HG03432 (cell line): ENCODE data around the gene TAPBP.

ENCODE experiments used
- ATAC-seq: cut with Tn5 transposase; IDR thresholded peaks from one replicate; pipeline ENCODE4 v1.9.1; 2021; ENCODE audit warnings: mild to moderate bottlenecking, moderate library complexity; ENCODE audit not compliant: unreplicated experiment

The TAPBP gene

DNA sequence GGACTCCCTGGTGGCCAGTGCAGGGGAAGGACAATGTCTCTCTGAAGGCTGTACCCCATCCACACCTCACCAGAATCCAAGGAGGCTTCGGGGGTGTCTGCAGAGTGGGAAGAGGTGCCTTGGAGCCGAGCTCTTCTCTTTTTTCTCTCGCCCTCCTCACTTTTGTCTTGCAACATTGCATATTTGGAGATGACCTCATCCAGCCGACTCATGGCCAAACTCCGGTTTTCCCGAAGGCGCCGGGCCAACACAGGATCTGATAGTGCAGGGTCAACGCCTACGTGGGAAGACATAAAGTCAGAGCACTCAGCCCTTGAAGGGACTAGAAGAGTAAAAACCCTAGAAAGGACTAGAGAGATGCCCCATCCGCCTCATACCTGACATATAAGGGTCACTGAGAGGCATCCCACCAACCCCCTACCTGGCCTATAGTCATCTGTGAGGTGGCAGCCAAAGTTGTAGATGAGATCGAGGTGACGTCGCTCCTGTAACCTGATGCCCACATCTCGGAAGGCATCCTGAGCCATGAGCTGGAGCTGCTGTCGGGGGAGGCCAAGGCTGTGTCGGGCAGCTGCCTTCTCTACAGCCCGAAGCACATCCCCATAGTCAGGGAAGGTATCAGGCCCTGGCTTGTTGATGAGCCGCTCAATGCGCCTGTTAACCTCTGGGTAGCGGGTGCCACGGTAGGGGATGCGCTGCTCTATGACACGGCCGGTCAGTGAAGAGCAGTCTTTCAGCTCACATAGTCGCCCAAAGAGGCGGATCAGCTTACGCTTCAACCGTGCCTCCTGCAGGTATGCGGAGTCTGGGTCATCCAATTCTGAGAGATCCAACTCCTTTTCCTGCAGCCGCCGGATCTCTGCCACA is 6.7 kb upstream of the TAPBP start:
- ATAC-seq, result no peak

DNA sequence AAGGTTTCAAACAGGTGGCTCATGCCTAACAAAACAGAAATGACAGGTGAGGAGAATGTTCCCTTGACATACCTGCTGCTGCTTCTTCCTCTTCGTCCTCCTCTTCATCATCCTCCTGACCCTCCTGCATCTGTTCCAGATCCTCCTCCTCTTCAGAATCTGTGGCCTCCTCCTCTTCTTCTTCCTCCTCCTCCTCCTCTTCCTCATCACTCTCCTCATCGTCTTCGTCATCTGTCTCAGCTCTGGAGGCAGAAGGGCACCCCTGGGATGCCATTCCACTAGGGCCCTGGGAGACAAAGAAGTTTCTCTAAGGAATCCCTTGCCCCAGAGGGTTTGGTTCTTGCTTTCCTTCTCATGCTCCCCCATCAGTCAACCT is 6.0 kb upstream of the TAPBP start:
- no peak for ATAC-seq

DNA sequence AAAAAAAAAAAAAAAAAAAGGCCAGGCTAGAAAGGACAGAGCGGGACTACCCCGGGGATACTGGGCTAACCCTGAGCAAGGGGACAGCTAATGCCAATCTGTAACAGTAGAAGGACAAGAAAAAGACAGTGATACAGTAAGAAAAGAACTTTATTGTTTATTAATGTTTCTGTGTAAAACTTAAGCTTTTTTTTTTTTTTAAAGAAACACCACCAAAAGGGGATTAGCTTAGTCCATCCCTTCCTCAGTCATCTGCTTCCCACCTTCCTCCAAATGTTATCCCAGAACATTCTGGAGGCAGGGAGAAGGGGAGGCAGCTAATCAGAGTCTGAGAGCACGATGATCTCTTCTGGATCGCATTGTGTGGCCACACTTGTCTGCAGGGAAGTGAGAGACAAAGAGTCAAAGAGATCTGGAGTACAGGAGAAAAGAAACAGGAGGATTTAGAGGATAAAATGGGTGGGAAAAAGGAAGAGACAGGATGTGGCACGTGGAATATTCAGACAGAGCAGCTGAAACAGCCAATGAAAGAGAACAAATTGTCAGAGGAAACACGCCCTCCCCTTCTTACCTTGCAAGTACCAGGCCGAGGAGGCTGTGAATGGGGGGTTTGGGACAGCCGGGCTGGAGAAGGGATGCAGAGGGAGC is 4.7 kb upstream of the TAPBP start:
- no peak for ATAC-seq

DNA sequence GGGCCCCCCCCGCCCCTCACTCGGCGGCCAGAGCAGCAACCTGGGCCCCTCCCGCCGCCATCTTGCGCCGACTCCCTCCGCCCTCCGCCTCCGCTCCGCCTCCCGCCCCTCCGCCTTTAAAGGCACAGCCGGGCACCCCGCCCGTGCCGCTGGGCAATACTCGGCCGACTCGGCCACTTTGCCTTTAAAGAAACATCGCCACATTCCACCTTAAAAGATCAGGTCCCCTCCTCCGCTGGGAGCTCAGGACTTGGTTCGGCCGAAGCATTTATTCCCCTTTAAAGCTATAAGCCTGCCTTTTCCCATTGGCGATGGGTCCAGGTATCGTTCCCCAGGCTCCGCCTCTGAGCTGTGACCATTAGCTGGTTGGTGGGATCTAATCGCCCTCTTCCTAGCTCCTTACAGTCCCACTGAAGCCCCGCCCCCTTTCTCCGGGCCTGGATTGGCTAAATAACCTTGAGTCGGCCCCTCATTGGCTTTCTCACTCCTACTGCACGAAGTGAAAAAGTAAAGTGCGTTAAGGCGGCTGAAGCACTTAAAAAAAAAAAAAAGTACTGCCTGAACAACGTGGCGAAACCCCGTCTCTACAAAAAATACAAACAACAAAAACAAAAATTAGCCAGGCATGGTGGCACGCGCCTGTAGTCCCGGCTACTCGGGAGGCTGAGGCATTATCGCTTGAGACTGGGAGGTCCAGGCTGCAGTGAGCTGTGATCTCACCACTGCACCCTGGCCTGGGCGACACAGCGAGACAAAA is 4.0 kb upstream of the TAPBP start, which contains the start of gene ZBTB22:
Gene ZBTB22, minus strand, starts transcription at position 76 of the 757 bp plus-strand sequence. CDS start 828 bp downstream, outside the sequence.
- peak; percentile 50 for ATAC-seq

DNA sequence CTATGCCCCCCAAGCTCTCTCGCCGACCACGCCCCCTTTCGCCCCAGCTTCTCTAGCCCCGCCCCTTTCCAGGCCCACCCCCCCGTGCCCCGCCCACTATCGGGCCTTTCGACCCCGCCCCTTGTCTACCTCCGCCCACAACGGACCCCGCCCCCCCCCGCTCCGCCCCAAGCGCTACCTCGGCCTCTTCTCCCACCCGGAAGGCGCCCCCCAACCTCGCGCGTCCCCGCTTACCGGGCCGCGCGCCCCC is 3.5 kb upstream of the TAPBP start:
- ATAC-seq, result no peak

DNA sequence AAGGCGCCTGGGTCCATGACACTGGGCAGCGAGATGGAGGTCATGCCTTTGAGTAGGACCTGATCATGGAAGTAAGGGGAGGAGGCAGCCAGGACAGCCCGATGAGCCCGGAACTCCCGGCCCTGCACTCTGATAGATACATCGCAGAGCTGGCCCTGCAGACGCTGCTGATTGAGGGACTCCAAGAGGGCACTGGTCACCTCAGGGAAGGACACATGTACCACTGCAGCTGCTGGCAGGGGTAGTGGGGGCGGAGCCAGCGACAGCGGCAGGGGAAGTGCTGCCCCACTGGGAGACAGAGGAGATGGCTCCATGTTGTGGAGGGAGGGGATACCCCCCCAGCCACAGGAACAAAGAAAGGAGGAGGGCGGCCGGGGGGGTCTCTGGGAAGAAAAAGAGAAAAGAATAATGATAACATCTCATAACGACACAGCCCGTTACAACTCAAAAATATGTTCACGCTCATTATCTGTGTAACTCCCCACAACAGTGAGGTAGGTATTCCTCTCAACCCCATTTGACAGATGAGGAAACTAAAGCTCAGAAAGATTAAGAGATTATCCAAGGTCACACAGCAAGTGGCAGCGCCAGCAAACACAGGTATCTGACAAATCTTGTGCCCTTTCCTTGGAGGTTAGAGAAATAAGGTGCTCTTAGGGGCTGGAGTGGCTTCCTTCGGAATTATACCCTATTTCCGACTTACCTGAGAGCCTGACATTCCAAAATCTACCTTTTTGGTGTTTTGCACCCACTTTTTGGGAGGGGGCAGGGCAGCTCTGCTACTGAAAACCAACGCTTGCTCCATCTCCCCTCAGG is 2.9 kb upstream of the TAPBP start:
- ATAC-seq, result no peak

DNA sequence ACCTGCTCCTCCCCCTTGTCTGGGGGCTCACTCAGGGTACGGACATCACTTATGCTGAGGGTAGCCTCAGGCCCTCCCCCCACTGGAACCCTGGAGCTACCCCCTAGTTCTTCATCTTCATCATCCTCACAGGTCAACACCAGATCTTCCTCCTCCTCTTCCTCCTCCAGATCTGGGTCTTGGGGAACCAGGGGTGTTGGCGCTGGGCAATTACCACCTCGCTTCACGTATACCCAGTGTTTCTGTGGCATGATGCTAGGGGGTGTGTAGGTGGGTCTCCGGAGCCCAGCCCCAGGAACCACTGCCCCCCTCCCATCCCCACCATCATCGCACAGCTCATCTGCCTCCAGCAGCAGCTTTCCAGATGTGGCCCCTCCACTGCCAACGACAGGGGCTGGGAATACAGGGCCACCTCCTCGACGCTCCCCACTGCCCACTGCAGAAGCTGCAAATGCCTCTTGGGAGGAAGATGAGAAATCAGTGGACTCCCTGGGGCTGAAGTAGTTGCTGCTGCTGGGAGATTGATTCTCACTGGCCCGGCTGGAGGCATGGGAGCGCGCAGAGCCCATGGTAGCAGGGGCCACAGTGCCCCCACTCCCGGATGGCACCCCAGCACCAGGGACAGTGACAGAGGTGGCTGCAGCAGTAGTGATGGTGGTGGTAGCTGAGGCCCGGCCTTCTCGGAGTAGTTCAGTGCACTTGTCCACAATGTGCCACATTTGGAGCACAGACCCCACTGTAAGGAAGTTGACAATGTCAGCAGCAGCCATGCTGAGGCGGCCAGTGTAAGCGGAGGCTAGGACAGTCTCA is 2.1 kb upstream of the TAPBP start:
- no peak for ATAC-seq

DNA sequence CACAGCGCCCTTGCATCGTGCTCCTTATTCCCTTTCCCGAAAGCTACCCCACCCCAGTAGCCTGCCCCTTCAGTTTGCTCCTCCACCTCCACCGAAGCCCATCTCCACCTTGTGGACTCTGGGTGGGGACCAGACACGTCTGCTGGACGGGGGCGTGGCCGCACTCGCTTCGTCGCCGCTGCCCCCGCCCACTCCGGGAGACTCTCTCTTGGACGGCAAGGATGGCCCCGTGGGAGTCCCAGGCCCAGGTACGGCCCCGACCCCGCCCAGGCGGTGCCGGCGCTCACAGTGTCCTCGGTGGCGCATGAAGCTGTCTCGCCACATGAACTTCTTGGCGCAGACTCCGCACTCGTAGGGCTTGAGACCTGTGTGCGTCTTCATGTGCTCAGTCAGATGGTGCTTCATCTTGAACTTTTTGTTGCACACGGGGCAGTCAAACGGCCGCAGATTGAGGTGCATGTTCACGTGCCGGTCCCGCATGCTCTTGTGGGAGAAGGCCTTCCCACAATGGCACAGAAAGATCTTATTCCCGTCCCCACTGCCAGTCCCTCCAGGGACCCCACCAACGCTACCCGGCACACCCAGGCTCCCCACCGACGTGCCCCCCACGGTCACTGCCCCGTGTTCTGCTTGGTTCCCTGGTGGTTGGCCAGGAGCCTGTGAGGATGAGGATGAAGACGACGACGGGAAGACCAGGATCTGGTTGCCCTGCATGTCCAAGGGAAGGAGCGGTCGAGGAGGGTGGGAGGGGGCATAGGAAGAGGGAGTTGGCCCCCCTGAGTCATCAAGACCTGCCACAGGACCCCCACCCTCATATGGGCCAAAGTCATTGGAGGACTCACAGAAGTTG is 1.3 kb upstream of the TAPBP start:
- ATAC-seq, result no peak

DNA sequence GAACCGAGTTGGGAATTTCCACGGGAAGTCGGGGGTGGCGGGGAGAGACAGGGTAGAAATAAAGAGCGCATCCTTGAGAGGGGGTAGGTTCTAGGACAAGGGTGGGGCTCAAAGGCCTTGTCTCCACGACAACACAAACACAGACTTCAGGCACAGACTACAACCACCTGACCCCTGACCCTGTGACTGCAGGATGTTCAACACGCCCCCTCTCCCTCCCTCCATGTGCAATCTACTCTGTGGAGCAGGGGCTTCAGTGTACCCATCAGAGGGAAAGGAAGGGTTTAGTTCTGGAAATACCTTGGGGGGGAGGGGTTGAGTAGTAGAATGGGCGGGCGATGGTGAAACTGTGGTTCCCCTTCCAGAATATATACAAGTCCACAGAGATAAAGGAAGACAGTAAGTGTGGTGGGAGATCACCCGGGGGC is 651 bp upstream of the TAPBP start:
- no peak for ATAC-seq

DNA sequence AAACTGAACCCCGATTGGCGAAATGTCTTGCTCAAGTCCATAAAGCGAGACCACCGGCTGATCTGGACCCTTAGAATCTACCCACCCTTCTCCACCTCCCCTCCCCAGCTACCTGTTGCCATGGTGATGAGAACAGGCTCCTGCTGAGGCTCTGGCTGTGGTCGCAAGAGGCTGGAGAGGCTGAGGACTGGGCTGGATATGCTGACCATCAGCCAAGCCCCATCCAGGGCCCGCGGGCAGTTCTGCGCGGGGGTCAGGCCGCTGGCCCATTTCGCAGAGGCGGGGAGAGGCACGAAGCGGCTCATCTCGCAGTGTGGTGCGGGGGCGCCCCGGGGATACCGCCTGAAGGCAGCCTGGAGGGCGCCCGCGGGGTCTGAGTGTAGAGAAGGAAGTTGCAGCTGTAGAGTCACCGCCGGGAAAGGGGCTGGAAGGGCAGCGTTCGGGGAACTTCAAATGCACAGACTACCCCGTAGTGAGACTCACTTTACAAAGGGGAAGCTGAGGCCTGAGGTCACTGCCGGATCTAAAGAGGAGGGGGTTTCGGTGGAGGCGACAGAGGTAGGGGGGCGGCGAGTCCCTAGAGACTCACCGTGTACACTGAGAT is 671 bp downstream of the TAPBP start:
- ATAC-seq, result peak; percentile 5

DNA sequence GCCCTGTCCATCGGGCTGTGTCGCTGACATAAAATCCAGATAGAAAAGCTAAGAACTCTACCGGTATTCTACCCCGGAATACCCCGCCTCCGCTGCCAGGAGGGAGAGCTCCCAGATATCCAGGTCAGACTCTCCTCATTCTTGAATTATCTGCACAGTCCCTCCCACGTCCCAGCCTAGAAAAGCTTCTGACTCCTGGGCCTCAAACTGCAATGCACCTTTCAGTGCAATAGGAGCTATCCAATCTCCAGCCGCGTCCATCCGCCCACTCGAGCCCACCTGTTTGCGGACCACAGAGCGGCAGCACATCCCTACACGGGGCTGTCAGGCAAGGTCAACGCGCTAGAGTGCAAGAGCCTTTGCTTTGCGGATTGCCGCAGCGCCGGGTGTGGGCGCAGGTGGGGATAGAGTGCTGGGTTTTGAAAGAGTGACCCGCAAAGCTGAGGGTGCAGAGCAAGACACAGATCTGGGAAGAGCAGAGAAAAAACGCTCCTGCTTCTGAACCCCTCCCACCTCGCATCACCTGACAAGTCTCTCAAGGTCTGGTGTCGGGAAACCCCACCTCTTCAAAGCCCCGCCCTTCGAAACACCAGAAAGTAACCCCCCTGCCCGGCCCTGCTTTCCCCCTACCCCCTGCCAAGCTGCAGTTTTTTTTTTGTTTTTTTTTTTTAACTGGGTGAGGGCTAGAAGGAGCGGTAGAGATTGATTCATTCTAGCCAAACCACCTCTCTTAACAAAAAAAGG is 1.3 kb downstream of the TAPBP start:
- peak; percentile 21 for ATAC-seq

DNA sequence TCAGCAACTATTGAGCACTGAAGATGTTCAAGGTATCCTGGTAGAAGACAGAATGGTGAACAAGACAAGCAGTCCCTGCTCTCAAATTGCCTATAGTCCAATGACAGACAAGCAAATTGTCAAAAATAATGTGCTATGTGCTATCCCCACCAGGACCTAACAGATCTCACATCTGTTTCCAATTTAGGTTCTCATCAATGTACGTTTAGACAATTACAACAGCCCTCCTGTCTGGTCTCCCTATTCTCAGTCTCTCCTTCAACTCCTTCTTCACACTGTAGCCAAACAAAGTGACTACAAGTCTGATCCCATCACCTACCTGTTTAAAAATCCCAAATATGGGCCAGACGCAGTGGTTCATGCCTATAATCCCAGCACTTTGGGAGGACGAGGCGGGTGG is 7.5 kb downstream of the TAPBP start:
- ATAC-seq, result no peak

DNA sequence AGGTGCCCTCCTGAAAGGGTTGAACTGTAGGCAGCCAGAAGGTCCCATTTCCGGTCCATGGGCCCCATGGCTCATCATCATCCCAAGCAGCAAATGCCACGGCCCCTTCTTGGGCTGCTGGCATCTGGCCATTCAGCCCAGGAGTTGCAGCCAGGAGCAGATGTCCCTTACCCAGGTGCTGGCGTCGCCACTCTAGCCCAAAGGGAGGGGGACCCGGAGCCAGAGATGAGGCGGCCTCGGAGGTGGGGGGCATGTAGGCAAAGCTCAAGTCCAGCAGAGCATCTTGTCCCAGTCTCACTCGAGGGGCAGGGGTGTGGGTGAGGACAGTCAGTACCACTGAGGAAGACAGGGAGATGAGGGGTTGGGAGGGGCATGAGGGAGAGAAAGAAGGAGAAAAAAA is 8.8 kb downstream of the TAPBP start:
- ATAC-seq, result no peak

DNA sequence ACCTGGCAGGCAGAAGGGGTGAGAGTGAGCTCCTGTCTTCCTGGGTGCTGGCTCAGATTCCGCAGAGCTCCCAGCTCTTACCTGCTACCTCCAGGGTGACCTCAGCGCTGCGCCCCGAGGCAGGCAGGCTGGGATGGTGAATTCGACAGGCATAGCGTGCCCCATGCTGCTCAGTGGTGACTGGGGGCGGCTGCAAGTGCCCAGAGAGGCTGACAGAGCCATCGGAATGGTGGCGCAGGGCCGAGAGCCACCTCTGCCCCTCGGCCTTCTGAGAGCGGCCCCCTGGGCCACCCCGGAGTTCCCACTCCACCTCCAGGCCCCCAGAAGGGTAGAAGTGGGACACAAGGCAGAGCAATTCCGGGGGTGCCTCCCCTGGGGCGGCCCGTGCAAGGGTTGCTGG is 9.7 kb downstream of the TAPBP start:
- no peak for ATAC-seq

DNA sequence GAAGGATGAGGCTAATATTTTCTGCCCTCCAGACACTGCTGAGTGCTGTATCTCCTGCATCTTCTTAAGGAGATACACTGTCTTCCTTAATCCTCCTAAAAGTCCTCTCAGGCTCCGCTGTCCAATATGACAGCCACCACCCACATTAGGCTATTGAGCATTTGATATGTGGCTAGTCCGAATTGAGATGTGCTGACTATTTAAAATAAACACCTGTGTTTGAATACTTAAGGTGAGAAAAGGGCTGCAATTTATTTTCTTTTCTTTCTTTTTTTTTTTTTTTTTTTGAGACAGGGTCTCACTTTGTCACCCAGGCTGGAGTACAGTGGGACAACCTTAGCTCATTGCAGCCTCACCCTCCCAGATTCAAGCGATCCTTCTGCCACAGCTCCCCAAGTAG is 12.0 kb downstream of the TAPBP start:
- ATAC-seq, result no peak

DNA sequence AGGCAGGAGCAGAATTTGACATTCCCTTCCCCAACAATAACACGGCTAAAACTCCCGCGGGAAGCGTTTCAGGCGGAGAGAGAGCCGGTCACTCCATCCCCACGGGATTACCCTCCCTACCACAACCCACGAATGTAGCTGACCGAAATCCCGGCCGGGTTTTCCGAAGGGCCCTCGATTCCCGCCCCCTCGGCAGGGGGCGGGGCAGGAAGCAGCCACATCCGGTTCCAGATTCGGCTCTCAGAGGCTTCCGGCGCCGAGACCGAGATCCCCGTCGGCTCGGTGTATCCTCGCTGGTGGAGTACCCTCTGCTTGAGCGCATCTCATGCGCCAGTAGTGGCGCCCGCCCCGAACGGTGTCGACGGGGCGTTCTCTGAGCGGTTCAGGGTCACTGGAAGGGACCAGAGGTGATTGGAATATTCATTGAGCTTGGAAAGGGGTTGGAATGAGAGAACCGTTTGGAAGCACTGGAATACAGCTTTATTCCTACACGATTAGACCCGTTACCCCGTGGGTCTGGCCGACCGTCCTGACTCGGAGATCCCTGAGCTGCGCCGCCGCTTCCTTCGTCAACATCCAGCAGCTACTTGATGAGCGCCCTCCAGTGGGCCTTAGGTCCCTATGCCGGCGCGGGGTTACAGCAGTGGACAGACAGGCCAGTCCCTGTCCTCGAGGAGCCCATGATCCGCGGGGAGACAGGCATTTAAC is 14.5 kb downstream of the TAPBP start:
- ATAC-seq, result peak; percentile 71

DNA sequence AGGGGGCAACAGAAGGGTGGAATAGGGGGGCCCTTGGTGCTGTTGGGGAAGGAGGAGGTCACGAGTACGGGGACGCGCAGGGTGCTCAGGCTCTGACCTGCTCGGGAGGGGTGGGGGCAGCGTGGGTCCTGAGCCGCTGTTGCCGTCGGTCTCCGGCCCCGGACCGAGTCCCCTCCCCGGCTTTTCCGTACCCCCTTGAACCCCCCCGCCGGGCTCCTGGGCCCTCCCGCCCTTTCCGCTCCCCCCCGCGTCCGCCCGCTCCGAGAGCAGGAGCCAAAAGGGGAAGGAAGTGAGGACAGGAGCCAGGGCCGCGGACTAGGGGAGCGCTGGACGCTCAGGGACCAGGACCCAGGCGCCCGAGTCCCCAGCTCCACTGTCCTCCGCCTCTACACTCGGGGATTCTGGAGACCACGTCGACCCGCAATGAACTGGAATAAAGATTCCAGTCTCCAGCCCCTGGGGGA is 15.1 kb downstream of the TAPBP start, which contains the start of gene RGL2:
Gene RGL2, minus strand, starts transcription at position 170 of the 464 bp plus-strand sequence. CDS start 332 bp downstream, outside the sequence.
- ATAC-seq, result peak; percentile 28
